Fibroblast of lung (primary cell): ENCODE data around the gene IL17RD. TPM values are rescaled to one million over a fixed set of nuclear protein-coding genes. Genes with fewer than 3 reads are reported as not detected.

ENCODE experiments used
- DNase-seq, 2 donors: peaks; one replicate each; pipeline versions ENCODE4 v3.0.0 to v3.0.0-alpha.2; 2010; ENCODE audit warnings: low read depth in 2 of 2
- H2AFZ ChIP-seq: 2 replicates; pipeline ENCODE4 v1.5.1; 2012; ENCODE audit warnings: low read length, control low read depth, inconsistent platforms
- H3K27ac ChIP-seq: 2 replicates; pipeline ENCODE4 v1.5.1; 2011; ENCODE audit warnings: low read length, control low read depth; ENCODE audit not compliant: insufficient read depth
- H3K27me3 ChIP-seq: 2 replicates; pipeline ENCODE4 v1.5.1; 2011; ENCODE audit warnings: mild to moderate bottlenecking, low read length; ENCODE audit not compliant: control insufficient read depth, insufficient read depth
- H3K36me3 ChIP-seq: 2 replicates; pipeline ENCODE4 v1.5.1; 2011; ENCODE audit warnings: low read length; ENCODE audit not compliant: control insufficient read depth, insufficient read depth
- H3K4me1 ChIP-seq: 2 replicates; pipeline ENCODE4 v1.5.1; 2011; ENCODE audit warnings: low read length; ENCODE audit not compliant: control insufficient read depth, insufficient read depth; ENCODE audit errors: extremely low read depth
- H3K4me2 ChIP-seq: 2 replicates; pipeline ENCODE4 v1.5.1; 2011; ENCODE audit warnings: low read length, control low read depth; ENCODE audit not compliant: insufficient read depth; ENCODE audit errors: extremely low read depth
- H3K4me3 ChIP-seq, 4 experiments: fragments of 200-600 bp in 1 of 4; sonication (generic) in 1 of 4; replicated peaks in 1 of 4; 2 replicates each; pipeline ENCODE4 v1.5.1; 2011 to 2016; ENCODE audit warnings: low read length in 4 of 4, low read depth in 3 of 4, mild to moderate bottlenecking in 3 of 4, control low read depth in 2 of 4, inconsistent platforms in 1 of 4, mixed read lengths in 1 of 4; ENCODE audit not compliant: insufficient read depth in 1 of 4; ENCODE audit errors: control extremely low read depth in 1 of 4
- H3K79me2 ChIP-seq: 2 replicates; pipeline ENCODE4 v1.5.1; 2012; ENCODE audit warnings: mild to moderate bottlenecking, low read length, inconsistent platforms; ENCODE audit not compliant: control insufficient read depth, insufficient read depth
- H3K9ac ChIP-seq: 2 replicates; pipeline ENCODE4 v1.5.1; 2011; ENCODE audit warnings: mild to moderate bottlenecking, low read length, control low read depth; ENCODE audit not compliant: insufficient read depth
- H3K9me3 ChIP-seq: 2 replicates; pipeline ENCODE4 v1.5.1; 2012; ENCODE audit warnings: low read depth, low read length; ENCODE audit not compliant: control insufficient read depth, insufficient read depth
- H4K20me1 ChIP-seq: 2 replicates; pipeline ENCODE4 v1.5.1; 2011; ENCODE audit warnings: low read length; ENCODE audit not compliant: control insufficient read depth, insufficient read depth; ENCODE audit errors: extremely low read depth
- CTCF ChIP-seq, 2 donors: IDR thresholded peaks in 1 of 2; conservative IDR thresholded peaks in 1 of 2; 1 replicate in 1 of 2; 2 replicates in 1 of 2; pipeline ENCODE4 v1.5.1; 2011 to 2012; ENCODE audit warnings: low read length in 2 of 2, control low read depth in 1 of 2, inconsistent platforms in 1 of 2, low read depth in 1 of 2, mild to moderate bottlenecking in 1 of 2
- EZH2 ChIP-seq: IDR thresholded peaks from 2 replicates; pipeline ENCODE4 v1.5.1; 2012; ENCODE audit warnings: low read length, control low read depth, mild to moderate bottlenecking; ENCODE audit errors: missing control alignments
- polyA plus RNA-seq, 2 donors: library from polyadenylated mRNA; depleted of rRNA in 1 of 2; stranded (reverse) in 1 of 2; unstranded in 1 of 2; fragments of >200 nt; gene quantifications; 2 replicates each; pipeline ENCODE4 v1.2.1, GENCODE V29; 2011 to 2012; ENCODE audit warnings: missing spikeins in 1 of 2
- total RNA-seq: library from RNA; depleted of rRNA; stranded (reverse); fragments of >200 nt; gene quantifications from 2 replicates; pipeline ENCODE4 v1.2.1, GENCODE V29; 2014

IL17RD gene
- total and polyA plus RNA-seq, 2 donors (not counting 1 experiment from before 2014, with no cell fraction given): 0.60 to 1.8 TPM

DNA sequence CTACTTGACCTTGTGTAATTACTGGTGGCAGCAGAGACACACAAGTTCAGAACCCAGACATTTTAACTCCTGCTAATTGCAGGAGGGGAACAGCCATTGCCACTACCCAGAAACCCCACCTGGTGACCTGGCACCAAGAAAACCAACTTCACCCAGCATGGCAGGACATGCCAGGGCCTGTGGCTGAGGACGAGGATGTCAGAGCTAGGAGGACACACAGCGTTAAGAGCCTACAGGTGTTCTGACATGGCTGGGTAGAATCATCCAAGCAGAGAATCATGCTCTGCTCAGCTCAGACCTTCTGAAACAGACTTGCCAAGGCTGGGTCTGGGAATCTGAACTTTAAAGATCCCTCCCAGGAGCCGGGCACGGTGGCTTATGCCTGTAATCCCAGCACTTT lies 116.4 kb downstream of the IL17RD start:
- H3K4me3 ChIP-seq: no peak overlapping the region
- TF ChIP-seq EZH2 (no peak), CTCF (conservative IDR thresholded peaks at IDR 0.05 in 1 of 2, IDR thresholded peaks at IDR 0.05 in 1 of 2; ENCODE audit: low read depth in 1 of 2, low read length in 2 of 2) (no peak)
- no peak overlapping the region for H2AFZ ChIP-seq
- DNase-seq: no peak
- no peaks in the 10 kb centered on the region for H3K9me3 ChIP-seq
- no peaks in the 10 kb centered on the region for H3K4me1 ChIP-seq
- H3K27ac ChIP-seq: no peak overlapping the region
- H3K9ac ChIP-seq: no peak overlapping the region
- no peaks in the 10 kb centered on the region for H3K79me2 ChIP-seq
- H3K27me3 ChIP-seq: no peaks in the 10 kb centered on the region
- H3K36me3 ChIP-seq: no peaks in the 10 kb centered on the region
- H3K4me2 ChIP-seq: no peak overlapping the region
- no peaks in the 10 kb centered on the region for H4K20me1 ChIP-seq

DNA sequence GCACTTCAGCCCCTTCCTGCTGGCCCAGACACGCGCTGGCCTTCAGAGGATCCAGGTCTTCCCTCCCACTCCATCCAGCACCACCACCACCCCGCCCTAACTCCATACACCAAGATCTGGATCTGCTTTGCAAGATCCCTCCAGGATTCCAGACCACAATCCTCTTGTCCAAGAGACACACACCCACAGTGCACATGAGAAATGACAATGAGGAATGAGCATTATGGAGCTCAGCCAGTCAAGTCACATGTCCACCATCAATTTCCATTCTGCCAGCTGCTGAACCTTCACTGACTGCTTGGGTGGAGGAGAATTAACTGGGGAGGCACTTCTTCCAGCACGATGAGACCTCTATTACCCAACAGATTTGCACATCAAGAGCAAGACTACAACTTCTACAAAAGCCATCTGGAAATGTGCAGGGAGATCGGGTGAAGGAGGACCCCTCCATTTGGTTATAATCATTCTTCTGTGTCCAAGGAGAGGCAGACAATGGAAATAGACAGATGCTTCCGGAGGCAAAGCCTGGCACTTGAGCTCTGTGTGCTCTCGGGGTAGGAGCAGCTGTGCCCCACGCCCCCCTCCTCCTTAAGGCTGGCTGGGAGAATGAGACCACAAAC lies 117.0 kb downstream of the IL17RD start:
- DNase-seq: peak; percentile 80 to 83
- Histone ChIP-seq H2AFZ (no peak overlapping the region), H4K20me1 (no peaks in the 10 kb centered on the region), H3K4me1 (no peaks in the 10 kb centered on the region), H3K4me3 (no peak overlapping the region), H3K79me2 (no peaks in the 10 kb centered on the region), H3K9ac (no peak overlapping the region), H3K36me3 (no peaks in the 10 kb centered on the region), H3K27me3 (no peaks in the 10 kb centered on the region), H3K27ac (no peak overlapping the region), H3K4me2 (no peak overlapping the region), H3K9me3 (no peaks in the 10 kb centered on the region)
- TF ChIP-seq EZH2 (no peak), CTCF (conservative IDR thresholded peaks at IDR 0.05 in 1 of 2, IDR thresholded peaks at IDR 0.05 in 1 of 2; ENCODE audit: low read depth in 1 of 2, low read length in 2 of 2) (no peak)

DNA sequence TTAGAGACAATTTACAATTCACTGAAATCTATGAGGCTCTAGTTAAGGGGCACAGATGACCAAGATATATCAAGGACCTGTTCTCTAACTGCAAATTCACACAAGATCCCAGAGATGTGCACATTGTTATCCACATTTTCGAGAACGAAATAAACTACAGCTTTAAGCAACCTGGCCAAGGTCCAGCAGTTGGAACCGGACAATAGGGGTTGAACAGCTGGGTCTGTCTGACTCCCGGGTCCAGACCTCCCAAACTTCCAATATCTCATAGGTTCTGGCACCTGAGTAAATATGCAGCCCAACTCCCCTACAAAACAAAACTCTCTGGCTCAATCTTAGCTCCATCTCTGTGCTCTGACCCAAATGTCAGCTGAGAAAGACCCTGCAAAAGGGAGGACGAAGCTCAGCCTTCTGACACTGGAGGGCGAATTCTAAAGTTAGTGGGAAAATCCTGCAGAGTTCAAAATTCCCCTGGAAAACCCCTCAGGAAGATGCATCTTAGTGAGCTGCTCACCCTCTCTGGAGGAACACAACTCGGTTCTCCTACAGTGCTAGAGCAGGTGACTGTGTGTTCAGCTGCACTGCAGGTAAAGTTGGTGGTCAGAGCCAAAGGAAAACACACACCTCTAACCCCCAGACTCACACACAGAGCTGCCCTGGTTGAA lies 118.9 kb downstream of the IL17RD start:
- Histone ChIP-seq H3K79me2 (no peaks in the 10 kb centered on the region), H3K27me3 (no peaks in the 10 kb centered on the region), H3K36me3 (no peaks in the 10 kb centered on the region), H2AFZ (no peak overlapping the region), H3K9ac (no peak overlapping the region), H3K4me2 (no peak overlapping the region), H3K27ac (no peak overlapping the region), H3K4me3 (no peak overlapping the region), H4K20me1 (no peaks in the 10 kb centered on the region), H3K9me3 (no peaks in the 10 kb centered on the region), H3K4me1 (no peaks in the 10 kb centered on the region)
- TF ChIP-seq CTCF (conservative IDR thresholded peaks at IDR 0.05 in 1 of 2, IDR thresholded peaks at IDR 0.05 in 1 of 2; ENCODE audit: low read depth in 1 of 2, low read length in 2 of 2) (no peak), EZH2 (no peak)
- no peak for DNase-seq
